Activated T-cell treated with anti-CD3 and anti-CD28 coated beads for 48 hours (primary cell): ENCODE results near the gene CWF19L2.
"Not testable (repeated sequence)": the region's sequence is repeated elsewhere in the genome, so short reads cannot be mapped to it uniquely, and the experiment has no call there.

Experiments
- DNase-seq: peaks from one replicate; pipeline ENCODE4 v3.0.0-alpha.2; 2020; ENCODE audit warnings: low read depth

The CWF19L2 gene

GRCh38 chr11:107438148-107438547 is 19.5 kb downstream of the CWF19L2 start:
- no peak for DNase-seq

- DNase-seq, result no peak
These were observed 27.1 kb downstream of the CWF19L2 start for GRCh38 chr11:107430525-107430924.

- no peak for DNase-seq
These were observed 29.9 kb downstream of the CWF19L2 start for GRCh38 chr11:107427569-107428180.

GRCh38 chr11:107413352-107413751 is 44.3 kb downstream of the CWF19L2 start:
- DNase-seq, result no peak

GRCh38 chr11:107408762-107409211 is 48.8 kb downstream of the CWF19L2 start:
- no peak for DNase-seq

- DNase-seq, result no peak
These were observed 52.4 kb downstream of the CWF19L2 start for GRCh38 chr11:107405260-107405659.

GRCh38 chr11:107401131-107401530 is 56.5 kb downstream of the CWF19L2 start:
- not testable (repeated sequence) for DNase-seq

GRCh38 chr11:107397357-107397756 is 60.3 kb downstream of the CWF19L2 start:
- DNase-seq, result no peak

GRCh38 chr11:107392611-107393010 is 65.0 kb downstream of the CWF19L2 start:
- DNase-seq, result no peak

GRCh38 chr11:107390701-107391100 is 66.9 kb downstream of the CWF19L2 start:
- not testable (repeated sequence) for DNase-seq

- DNase-seq, result no peak
These were observed 70.0 kb downstream of the CWF19L2 start for GRCh38 chr11:107387666-107388065.

GRCh38 chr11:107385361-107385981 is 72.2 kb downstream of the CWF19L2 start:
- no peak for DNase-seq

- DNase-seq, result no peak
These were observed 73.3 kb downstream of the CWF19L2 start for GRCh38 chr11:107384144-107384852.

GRCh38 chr11:107372439-107372838 is 85.2 kb downstream of the CWF19L2 start:
- no peak for DNase-seq

GRCh38 chr11:107370390-107370789 is 87.2 kb downstream of the CWF19L2 start:
- no peak for DNase-seq

GRCh38 chr11:107359701-107360100 is 97.9 kb downstream of the CWF19L2 start:
- DNase-seq, result no peak

- DNase-seq, result no peak
These were observed 99.7 kb downstream of the CWF19L2 start for GRCh38 chr11:107357877-107358276.

GRCh38 chr11:107354780-107355179 is 102.8 kb downstream of the CWF19L2 start:
- DNase-seq, result no peak

- no peak for DNase-seq
These were observed 119.7 kb downstream of the CWF19L2 start for GRCh38 chr11:107337917-107338316.

- DNase-seq, result no peak
These were observed 125.9 kb downstream of the CWF19L2 start for GRCh38 chr11:107331728-107332127.

- DNase-seq, result no peak
These were observed 128.5 kb downstream of the CWF19L2 start for GRCh38 chr11:107329164-107329563.

- no peak for DNase-seq
These were observed 141.2 kb downstream of the CWF19L2 start for GRCh38 chr11:107316426-107316825.

GRCh38 chr11:107307991-107308390 is 149.6 kb downstream of the CWF19L2 start:
- no peak for DNase-seq
